Measurements from ENCODE around the gene FBXW8.

Gene FBXW8

DNA sequence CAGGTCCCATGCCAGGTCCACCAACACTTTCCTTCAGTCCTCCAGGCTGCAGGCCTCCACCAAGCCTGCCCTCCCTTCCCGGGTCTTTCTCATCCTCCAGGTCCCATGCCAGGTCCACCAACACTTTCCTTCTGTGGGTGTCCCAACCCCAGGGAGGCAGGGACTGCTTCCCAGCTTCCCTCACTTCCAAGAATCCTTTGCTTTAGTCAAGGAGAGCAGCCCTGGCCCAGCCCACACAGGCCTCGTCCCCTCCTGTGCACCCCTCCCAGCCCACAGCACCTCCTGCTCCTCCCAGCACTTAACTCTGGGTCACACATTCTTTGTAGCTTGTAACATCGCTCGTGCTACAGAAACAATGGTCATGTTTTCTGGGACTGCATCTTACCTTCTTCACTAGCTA, 115.6 kb downstream of the FBXW8 start:
- DNase-seq, result no peak

DNA sequence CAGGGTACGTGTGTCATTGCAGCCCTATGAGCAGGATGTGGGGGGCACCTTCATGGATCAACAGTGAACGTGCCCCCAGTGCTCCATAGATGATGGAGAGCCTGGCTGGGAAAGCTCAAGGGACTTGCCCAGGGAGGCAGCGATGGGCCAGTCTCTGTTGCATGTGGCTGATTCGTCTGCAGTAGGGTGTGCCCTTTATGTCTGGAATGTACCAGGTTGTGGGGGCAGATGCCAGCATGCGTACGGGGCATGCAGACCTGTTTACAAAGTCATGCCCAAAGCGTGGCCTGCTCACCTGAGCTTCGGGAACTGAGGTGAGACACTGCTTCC, 116.1 kb downstream of the FBXW8 start:
- no peak for DNase-seq

DNA sequence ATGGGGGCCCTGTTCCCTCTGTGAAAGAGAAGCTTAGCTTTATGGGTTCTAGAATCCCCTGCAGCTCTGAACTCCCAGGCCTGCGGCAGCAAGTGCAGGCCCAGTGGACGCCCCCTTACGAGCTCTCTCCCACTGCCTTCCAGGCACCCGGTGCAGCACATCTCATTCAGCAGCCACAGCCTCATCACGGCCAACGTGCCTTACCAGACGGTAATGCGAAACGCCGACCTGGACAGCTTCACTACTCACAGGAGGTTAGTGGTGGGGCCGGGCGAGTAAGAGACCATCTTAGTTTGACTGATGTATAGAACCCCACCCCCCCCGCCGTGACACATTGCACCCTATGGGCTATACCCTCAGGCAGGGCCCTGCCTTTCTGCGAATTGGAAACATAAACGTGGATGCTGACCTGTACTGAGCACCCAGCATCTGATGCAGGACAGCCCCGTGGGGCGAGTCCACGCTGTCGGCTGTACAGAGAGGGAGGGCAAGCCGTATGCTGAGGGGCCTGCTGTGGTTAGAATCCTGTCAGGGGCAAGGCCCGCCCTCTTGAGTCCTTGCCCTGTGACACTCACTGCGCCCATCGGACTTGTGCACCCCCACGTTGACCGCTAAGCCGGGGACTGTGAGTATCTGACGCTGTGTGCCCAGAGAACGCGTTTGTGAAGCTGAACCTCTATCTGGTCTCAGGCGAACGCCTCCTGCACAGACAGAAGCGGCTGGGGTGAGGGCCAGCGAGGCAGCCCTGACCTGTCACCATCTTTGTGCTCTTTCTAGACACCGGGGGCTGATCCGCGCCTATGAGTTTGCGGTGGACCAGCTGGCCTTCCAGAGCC, 116.7 kb downstream of the FBXW8 start:
- DNase-seq, result no peak

DNA sequence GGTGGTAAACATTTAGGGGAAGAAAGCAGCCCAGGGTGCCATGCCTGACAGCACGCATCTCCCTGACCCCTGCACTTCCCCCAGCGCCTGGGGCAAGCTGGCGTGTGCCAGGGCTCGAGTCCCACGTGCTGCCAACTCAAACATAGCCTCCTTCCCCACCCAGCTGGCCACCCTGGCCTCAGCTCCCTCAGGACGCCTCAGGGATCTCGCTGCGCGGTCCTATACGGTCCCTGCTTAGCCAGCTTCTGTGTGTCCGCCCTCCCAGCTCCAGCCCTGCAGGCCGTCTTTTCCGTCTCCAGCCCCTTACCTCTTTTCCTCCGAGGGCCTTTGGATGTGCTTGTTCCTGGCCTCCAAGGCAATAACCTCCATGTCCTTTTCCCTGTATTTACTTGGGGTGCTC, 117.5 kb downstream of the FBXW8 start:
- DNase-seq, result no peak

DNA sequence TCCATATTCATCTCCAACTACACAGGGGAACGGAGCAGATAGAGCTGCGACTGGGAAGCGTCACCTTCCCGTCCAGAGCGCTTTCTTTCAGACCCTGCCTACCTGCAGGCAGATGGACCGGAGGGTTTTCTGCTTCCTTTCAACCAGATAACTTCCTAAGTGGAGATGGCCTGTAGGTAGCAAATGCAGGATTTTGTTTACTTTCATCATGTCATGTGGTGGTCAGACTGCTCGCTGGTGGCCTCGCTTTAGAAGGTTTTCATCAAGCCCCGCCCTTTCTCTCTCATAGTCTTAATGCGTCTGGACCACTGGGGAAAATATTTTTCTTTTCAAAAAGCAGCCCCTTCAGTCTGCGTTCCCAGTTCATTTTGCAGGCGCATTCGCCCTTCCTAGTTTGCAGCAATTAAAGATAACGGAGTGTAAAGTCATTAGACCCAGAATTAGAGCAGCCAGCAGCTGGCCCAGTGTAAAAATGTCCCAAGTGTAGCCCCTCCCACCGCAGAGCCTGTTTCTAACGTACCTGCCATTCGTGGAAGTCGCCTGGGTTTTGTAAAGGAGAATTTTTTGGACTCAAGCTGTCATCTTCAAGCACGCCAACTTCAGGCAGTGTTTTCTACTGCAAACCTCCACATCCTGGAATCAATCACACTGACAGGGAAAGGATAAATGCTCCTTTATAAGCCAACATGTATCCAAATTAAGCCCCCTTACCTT, 119.6 kb downstream of the FBXW8 start:
- no peak for DNase-seq

DNA sequence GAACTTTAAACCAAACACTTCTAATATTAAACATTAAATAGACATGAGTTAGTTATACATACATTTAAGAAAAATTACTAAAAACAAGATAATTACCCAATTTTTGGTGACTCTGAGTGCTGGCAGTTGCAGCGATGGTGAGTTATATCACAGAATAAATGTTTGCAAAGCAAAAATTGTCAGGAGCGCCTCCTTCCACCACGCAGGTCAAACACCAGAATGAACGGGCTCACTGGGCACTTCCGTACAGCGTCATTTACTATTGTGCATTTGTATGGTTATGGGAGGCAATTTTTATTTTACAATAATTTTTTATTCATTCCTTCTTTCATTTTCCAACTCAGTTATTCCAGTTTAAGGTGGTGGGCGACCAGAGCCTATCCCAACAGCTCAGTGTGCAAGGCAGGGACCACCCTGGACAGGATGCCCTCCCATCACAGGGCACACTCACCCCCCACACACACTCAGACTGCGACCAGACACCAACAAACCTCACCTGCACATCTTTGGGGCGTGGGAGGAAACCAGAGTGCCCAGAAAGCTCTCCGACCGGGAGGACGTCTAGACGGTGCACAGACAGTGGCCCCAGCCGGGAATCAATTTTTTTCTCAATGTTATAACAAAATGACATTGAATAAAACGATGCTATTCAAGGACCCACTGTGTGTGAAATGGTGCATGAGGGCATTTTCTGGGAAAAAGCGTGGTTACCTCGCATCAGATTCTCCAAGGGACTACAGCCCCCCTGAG, 121.3 kb downstream of the FBXW8 start:
- DNase-seq, result no peak

DNA sequence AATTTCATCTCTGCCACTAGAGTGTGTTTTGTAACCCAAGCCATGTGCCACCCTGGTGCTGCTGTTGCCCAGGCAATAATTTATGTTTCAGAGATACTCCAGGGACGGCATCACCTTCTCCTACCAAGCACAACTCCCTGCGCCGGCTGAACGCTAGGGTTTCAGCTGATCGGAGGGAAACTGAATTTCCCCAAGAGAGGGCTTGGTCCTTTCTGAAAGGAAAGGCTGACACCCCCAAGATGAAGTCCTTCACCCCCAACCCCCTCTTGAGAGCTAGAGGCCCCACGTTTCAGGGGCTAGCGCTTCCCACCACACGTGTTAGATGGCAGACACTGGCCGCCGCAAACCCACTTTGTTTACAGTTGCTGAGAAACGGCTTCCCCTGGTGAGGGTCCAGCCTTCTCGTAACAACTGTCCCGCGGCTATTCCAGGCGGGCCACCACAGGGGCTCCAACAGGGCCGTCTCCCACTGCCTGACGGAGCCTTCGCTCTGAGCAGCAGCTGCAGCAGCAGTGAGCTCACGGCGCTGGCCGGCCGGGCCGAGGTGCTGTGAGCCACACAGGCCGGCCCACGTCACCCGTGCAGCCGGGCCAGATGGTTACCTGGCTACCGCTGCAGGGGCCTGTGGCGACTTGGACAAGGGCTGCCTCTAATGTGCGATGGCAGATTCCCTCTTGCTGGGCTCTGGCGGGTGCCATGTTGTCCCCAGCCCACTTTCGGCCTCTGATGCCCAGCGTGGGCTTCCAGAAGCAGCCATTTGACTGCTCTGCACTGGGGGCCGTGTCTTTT, 122.0 kb downstream of the FBXW8 start:
- DNase-seq, result no peak

DNA sequence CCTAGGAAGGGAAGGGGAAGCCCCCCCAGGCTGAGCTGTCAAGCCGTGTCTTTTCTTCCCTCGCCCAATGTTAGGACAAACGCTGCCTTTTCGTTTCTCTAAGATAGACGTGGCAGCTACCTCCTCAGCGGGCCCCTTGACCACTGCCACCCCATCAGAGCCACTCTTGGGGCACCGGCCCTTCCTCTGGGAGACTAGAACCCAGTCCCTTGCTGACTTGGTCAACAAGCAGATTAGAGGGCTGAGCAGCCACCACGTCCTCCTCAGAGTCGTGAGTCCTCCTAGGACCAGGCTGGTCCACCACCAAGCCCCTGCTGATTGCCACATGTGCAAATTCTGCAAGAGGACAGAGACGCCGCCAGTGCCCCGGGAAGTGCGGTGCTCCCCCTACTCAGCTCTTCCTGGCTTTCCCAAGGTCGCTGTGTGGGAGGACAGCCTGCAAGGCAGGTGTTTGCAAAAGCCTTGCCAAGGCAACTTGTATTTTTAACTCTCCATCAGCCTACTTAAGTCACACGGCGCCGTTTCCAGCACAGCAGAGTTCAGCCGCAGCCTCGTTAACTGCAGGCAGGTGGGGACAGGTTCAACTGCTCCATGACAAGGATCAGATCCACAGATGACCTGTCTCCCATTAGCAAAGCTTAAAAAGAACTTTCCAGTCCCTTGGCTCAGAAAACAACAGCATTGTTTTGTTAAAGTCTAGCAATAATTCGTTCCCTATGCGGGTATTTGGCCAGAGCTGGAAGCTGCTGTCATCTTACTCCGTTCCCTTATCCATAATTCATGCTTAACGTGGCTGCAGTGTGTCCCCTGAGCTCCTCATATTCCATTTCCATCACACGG, 122.9 kb downstream of the FBXW8 start:
- DNase-seq, result no peak

DNA sequence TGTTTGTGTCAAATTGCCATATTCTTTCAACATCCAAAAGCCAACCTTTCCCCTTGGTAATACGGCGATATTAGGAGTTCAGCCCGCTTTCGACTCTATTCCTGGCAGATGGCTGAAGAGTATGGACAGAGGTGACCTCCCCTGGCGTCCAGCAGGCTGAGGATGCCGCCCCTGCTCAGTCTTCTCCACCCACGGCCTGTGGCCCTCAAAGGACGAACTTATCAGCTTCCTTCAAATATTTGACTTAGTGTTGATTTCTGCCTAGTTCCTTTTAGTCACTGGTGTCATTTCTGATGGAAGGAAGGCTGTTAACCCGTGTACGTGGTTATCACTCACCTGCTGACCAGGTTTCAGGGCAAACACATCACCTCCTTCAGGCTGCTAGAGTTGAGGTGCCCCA, 123.5 kb downstream of the FBXW8 start:
- no peak for DNase-seq

DNA sequence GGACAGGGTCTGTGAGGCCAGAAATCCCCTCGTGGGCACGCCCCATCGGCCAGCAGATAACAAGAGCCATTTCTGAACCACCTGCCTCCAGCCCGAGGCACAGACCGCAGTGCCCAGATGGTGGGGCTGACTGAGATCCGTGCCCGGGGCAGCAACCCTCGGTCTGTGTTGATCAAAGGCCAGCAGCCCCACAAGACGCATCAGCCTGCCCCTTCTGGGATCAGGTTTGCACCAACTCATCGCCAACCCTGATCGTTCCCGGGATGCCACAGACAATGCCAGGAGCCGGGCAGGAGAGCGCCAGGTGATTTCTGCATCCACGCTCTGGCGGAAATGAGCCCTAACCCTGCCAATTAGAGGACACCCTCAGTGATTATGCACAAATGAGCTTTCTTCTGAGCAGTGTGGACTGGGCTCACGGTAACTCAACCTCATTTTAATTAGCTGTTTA, 124.0 kb downstream of the FBXW8 start:
- no peak for DNase-seq

DNA sequence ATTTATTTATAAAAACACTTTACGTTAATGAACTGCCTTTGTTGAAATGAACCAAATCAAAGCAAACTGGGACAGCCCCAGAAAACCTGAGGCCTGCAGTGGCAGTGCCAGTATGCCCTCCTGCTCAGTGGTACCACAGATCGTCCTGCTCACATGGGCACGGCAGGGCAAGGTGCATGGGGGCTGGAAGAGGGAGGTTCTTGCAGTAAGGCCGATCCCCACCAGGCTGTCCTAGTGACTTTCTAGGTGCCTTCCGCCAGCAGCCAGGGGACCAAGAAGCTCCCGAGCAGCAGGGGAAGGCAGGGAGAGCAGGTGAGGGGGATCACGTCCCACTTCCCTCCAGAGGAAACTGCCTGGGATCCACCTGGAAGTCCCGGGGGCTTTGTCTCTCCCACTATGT, 124.5 kb downstream of the FBXW8 start:
- DNase-seq, result no peak

DNA sequence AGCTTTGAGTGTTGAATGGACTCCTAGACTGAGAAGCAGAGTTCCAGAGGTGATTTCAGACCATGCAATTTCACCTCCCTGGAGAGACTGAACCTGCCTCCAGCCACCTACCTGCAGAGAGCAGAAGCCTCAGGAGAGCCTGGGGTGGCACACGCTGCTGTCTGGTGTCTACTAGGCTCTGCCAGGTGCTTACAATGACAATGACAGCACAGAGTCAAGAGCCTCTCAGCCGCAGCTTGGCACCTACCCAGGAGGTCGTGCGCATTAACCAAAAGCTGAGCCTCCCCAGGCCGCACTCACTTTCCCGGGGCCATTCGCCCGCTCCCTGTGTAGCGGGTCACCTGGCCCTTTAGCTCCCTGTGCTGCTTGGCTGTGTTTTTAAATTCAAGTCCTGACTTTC, 125.3 kb downstream of the FBXW8 start:
- no peak for DNase-seq

DNA sequence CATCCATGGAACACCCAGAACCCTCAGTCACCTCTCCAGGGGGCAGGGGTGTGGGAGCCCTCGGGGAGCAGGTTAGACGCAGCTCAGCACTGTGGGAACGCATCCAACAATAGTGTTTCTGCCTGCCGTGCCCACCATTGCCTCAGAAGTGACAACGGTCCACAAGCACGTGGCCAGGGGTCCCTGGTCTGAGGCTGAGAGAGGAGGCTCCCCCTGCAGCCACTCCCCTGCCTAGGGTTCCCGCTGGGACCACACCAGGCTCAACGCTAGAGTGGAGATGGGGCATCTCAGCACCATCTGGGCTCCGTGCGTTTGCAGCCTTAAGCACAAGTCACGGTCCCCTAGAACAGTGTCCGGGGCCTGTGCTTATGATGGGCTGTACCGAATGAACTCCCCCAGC, 125.8 kb downstream of the FBXW8 start:
- no peak for DNase-seq

DNA sequence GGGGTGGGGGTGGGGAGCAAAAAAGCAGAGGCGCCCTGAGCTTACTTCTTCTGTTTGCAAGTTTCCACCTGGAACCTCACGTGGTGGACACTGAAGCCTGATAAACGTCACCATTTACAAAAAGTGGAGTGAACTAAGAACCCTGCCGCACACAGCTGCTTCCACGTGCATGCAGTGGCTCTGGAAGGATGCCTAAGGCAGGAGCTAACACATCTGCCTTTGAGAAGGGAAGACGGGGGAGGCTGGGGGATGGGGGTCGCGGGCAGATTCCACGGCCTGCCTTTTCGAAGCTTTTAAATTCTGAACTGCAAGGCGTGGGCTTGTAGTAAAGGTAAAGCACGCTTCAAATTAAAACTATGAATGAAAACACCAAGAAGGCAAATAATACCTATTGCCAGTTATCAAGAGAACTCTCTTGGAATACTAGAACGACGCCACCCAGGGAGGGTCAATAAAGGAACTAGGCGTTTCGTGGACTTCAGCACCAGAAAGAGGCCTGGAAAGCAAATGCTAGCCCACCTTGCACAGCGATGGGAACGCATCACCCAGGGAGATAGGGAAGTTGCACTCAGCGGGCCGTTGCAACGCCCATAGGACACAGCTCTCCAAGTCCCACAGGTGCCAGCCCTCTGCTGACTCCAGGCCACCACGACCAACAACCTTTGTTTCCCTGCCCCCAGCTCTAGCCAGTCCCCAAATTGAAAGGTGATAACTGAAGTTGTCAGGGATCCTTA, 126.7 kb downstream of the FBXW8 start:
- DNase-seq, result no peak

DNA sequence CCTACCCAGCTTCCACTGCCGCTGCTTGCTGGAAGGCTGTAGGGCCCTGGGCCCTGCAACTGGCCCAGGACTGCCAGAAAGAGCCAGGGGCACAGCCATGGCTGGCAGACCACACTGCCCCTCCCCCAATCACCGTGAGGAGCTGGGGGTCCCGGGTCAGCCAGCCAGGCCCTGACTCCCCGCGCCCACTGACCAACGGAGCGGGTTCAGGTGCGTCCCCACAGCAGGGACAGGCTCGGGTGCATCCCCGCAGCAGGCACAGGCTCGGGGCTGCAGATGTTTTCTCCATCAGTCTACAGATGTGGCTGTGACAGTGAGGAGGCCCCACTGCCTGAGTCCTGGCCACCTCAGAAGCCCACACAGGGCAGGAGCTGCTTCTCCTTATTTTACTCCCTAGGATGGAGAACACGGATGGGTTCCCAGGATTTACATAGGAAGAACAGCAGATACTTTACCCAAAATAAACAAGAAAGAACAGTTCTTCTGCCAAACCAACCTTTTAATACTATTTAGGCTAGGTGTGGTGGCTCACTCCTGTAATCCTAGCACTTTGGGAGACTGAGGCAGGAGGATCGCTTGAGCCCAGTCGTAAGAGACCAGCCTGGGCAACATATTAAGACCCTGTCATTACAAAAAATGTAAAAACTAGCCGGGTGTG, 127.4 kb downstream of the FBXW8 start:
- no peak for DNase-seq

DNA sequence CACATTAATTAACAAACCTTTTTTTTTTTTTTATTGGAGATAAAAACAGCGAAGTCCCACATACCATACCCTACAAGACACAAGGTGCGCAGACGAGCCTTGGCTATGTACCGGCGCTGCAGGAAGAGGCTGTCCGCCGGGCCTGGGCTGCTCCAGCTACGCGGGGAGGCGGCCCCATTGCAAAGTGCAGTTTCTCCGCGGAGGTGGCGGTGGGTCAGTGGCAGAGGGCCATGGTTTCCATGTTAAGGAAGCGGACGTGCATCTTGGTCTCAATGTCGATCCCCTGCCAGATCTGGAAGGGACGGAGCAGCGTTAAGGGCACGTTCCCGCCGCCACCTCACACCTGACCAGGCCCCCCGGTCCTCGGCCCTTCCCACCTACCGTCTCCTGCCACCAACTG, 128.2 kb downstream of the FBXW8 start:
- no peak for DNase-seq

DNA sequence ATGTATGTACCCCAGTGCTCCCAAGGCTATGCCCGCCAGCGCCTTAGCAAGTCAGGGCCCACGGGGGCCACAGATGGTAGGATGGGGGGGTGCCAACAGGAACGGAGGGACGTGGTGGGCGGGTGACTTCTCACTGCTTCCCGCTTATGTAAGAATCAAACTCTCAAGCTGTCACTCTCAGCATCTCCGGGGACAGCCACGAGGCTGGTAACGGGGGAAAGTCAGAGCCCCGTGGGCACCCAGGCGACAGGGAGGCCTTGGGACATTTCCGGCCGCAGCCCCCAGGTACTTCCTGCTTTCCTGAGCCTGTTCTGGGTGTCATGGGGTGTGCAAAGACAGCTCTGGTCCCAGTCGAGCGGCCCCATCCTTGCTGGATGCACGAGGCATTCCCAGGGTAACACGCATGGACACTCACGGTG, 129.2 kb downstream of the FBXW8 start:
- DNase-seq, result no peak

DNA sequence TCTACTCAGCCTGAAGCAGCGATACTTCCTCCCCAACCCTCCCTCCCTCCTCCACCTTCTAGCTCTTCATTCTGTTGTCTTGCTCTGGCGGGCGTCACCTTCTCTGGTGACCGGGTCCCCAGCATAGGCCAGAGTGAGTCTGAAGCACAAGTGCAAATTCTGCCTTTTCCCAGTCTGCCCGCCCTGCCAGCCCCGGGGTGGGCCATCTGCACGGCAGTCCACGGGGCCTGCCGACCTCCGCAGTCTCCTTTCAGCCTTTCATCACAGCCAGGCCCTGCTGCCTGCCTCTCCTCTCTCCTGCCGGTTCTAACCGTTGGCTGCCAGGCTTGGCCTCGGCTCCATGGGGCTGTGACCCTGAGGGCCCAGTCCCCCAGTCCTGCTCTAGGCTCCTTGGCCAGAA, 129.7 kb downstream of the FBXW8 start:
- DNase-seq, result no peak

DNA sequence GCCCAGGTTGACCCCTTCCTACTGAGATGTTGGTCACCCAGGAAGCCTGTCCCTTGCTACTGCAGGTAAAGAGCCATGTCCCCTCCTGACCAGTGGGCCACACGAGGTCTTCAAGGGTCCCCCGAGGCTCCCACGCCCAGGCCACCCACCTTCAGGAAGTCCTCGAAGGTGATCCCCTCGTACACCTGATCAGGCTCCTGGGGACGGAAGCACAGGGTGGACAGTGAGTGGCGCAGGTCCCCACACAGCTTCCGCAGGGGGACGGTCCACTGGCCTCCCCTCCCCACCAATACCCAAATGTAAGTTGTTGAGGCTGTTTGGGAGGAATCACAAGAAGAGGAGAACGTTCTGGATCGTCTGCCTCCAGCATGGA, 131.0 kb downstream of the FBXW8 start:
- DNase-seq, result no peak

DNA sequence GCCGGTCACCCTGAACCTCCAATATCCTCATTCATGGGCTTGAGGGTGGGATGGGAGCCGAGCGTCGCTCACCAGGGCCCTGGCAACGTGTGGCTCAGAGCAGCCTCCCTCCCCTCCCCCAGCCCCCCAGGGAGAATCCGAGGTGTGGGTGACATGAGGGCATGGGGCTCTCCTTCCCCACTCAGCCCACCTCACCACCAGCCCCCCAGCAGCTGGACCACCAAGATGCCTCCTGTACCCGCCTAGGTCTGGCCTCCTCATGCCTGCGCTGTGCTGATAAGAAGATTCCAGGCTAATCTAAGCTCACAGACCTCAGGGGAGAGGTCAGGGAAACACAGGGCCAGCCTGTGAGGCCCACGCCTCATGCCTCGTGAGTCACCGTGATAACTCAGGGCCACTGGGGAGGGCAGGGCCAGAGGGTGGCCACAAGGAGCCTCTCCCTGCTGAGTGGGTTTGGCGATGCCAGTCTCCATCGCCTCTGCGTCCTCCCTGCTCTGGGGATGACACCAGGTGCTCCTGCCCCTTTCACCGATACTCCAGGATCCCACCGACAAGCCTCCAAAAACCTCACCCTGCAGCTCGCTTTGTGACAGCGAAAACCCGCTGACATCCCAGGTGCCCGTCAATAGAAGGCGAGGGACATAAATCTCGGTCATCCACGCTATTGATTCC, 131.6 kb downstream of the FBXW8 start:
- DNase-seq, result no peak

Data from stimulated activated CD4-positive, alpha-beta T cell treated with anti-CD3 and anti-CD28 coated beads, Interleukin-2, amount 100 ng/mL, for 48 hours (primary cell).